K562 (cell line): ENCODE data around the gene NELL1. TPM values are rescaled to one million over a fixed set of nuclear protein-coding genes. Genes with fewer than 3 reads are reported as not detected.

Experiments
- ATAC-seq: fragments of 200-7000 bp; cut with Tn5 transposase; 3 replicates; pipeline ENCODE4 v1.9.1; 2020; ENCODE audit warnings: moderate library complexity
- BruUV-seq: library from RNA; stranded (reverse); fragments of 400-500 nt; replicated peaks from 2 replicates; lab custom pipeline; 2021; lab: Mats Ljungman, UMichigan
- CTCF ChIA-PET: fragments of 300-600 bp; formaldehyde crosslinking; extraction: SDS; loops from one replicate; lab custom pipeline; 2021; ENCODE audit warnings: low intra/inter-chr PET ratio; lab: Yijun Ruan, JAX
- POLR2A ChIA-PET: fragments of 300-600, 350-650 bp; sonication (Branson Sonifier 250); formaldehyde crosslinking; extraction: SDS; loops from one replicate; lab custom pipeline; 2021; ENCODE audit warnings: antibody characterized with exemption, inconsistent platforms; lab: Yijun Ruan, JAX
- DNase-seq, 4 experiments: peaks; one replicate each; pipeline versions ENCODE4 v3.0.0 to v3.0.0-alpha.2; 2011 to 2018; ENCODE audit warnings: low spot score in 3 of 4, mixed read lengths in 3 of 4; ENCODE audit errors: extremely low read depth in 1 of 4
- FAIRE-seq: peaks from 2 replicates; lab custom pipeline; 2011; peaks lifted over from hg19 to GRCh38; lab: Jason Lieb, UNC
- H2AFZ ChIP-seq: 2 replicates; pipeline ENCODE4 v1.6.0; 2011; ENCODE audit warnings: low read depth, low read length, control low read depth, inconsistent platforms
- H3K27ac ChIP-seq: fragments of 200-600 bp; 3 replicates; pipeline ENCODE4 v1.8.0; 2011; ENCODE audit warnings: low read depth, mild to moderate bottlenecking, control low read depth, inconsistent platforms, low read length, moderate library complexity, mixed read lengths; ENCODE audit errors: extremely low read depth
- H3K27me3 ChIP-seq, 2 experiments: fragments of 300-600 bp in 1 of 2; 2 replicates in 1 of 2; 3 replicates in 1 of 2; pipeline versions ENCODE4 v1.6.0 to v1.8.0; 2011; ENCODE audit warnings: inconsistent platforms in 2 of 2, low read length in 2 of 2, mild to moderate bottlenecking in 1 of 2, mixed read lengths in 1 of 2, moderate library complexity in 1 of 2; ENCODE audit not compliant: control insufficient read depth in 2 of 2, insufficient read depth in 2 of 2
- H3K36me3 ChIP-seq: fragments of 300-600 bp; 3 replicates; pipeline ENCODE4 v1.8.0; 2011; ENCODE audit warnings: mild to moderate bottlenecking, low read length, inconsistent platforms; ENCODE audit not compliant: control insufficient read depth, insufficient read depth
- H3K4me1 ChIP-seq, 2 experiments: fragments of 200-600 bp in 1 of 2; replicated peaks in 1 of 2; 2 replicates in 1 of 2; 3 replicates in 1 of 2; pipeline versions ENCODE4 v1.5.1 to v1.8.0; 2011; ENCODE audit warnings: inconsistent platforms in 2 of 2, low read length in 2 of 2, mild to moderate bottlenecking in 1 of 2, mixed read lengths in 1 of 2, moderate library complexity in 1 of 2; ENCODE audit not compliant: control insufficient read depth in 2 of 2, insufficient read depth in 2 of 2
- H3K4me2 ChIP-seq: 2 replicates; pipeline ENCODE4 v1.6.1; 2011; ENCODE audit warnings: low read length, control low read depth, inconsistent platforms, mixed read lengths; ENCODE audit not compliant: insufficient read depth
- H3K4me3 ChIP-seq: fragments of 200-600 bp; sonication (generic), shearing (Covaris generic); 2 replicates; pipeline ENCODE4 v1.5.1; 2016; ENCODE audit warnings: control low read depth, inconsistent platforms
- H3K79me2 ChIP-seq: fragments of 200-600 bp; 3 replicates; pipeline ENCODE4 v1.8.0; 2011; ENCODE audit warnings: low read length, inconsistent platforms; ENCODE audit not compliant: control insufficient read depth, insufficient read depth
- H3K9ac ChIP-seq, 2 experiments: 2 replicates each; pipeline versions ENCODE4 v1.6.0 to v1.6.1; 2011; ENCODE audit warnings: low read depth in 2 of 2, low read length in 2 of 2, control low read depth in 1 of 2, inconsistent platforms in 1 of 2, mild to moderate bottlenecking in 1 of 2, mixed read lengths in 1 of 2; ENCODE audit not compliant: insufficient read depth in 1 of 2
- H3K9me1 ChIP-seq: one replicate; pipeline ENCODE4 v1.6.0; 2011; ENCODE audit warnings: inconsistent platforms, mild to moderate bottlenecking, low read length, moderate library complexity; ENCODE audit not compliant: control insufficient read depth, insufficient read depth
- H3K9me3 ChIP-seq: replicated peaks from 2 replicates; pipeline ENCODE4 v1.5.1; 2011; ENCODE audit warnings: low read depth, low read length, inconsistent platforms; ENCODE audit not compliant: control insufficient read depth, insufficient read depth
- H4K20me1 ChIP-seq: replicated peaks from 2 replicates; pipeline ENCODE4 v1.6.1; 2011; ENCODE audit warnings: low read length, inconsistent platforms, mixed read lengths; ENCODE audit not compliant: control insufficient read depth, insufficient read depth
- C11orf30 ChIP-seq: fragments of 450-650 bp; IDR thresholded peaks from 2 replicates; pipeline ENCODE4 v1.6.1; 2016; ENCODE audit warnings: low read depth, mild to moderate bottlenecking
- COPS2 ChIP-seq: fragments of 450-650 bp; conservative IDR thresholded peaks from 2 replicates; pipeline ENCODE4 v1.6.1; 2016; ENCODE audit warnings: mild to moderate bottlenecking, moderate library complexity
- SMARCC2 ChIP-seq: fragments of 450-650 bp; IDR thresholded peaks from 2 replicates; pipeline ENCODE4 v1.6.1; 2017; ENCODE audit warnings: antibody characterized with exemption, moderate library complexity, mild to moderate bottlenecking, low read depth
- TRIM28 ChIP-seq: fragments of 450-650 bp; IDR thresholded peaks from 2 replicates; pipeline ENCODE4 v1.6.1; 2017
- ZNF707 ChIP-seq: fragments of 250-450 bp; sonication (Bioruptor Pico); conservative IDR thresholded peaks from 2 replicates; pipeline ENCODE4 v1.8.0; 2022; ENCODE audit warnings: inconsistent platforms, mild to moderate bottlenecking, moderate library complexity
- WGBS: fragments of 100-300 bp; shearing (Covaris generic); methylation state at CpG from one replicate; pipeline ENCODE4 v1.1.6; 2016; ENCODE audit warnings: low coverage, mixed read lengths; ENCODE audit not compliant: insufficient coverage; ENCODE audit errors: missing lambda C conversion rate; 5-methylcytosine and 5-hydroxymethylcytosine counted together
- in situ Hi-C: fragments of 300-500 bp; cut with MboI; formaldehyde crosslinking; loops from 4 replicates; pipeline ENCODE4 v1.15.0; 2018; ENCODE audit warnings: inconsistent platforms, mixed read lengths
- intact Hi-C: fragments of 100-400 bp; cut with micrococcal nuclease; formaldehyde crosslinking; loops from 2 replicates; pipeline ENCODE4 v1.14.2; 2022
- polyA plus RNA-seq, 8 experiments: library from polyadenylated mRNA; depleted of rRNA in 4 of 8; stranded (reverse) in 5 of 8; unstranded in 3 of 8; fragments of >200 nt; fragmentation: Nextera tagmentation in 2 of 8; fragmentation: Illumina TruSeq in 1 of 8; extraction: Ambion mirVana in 2 of 8; extraction: Trizol in 1 of 8; gene quantifications; 2 replicates each; pipeline versions ENCODE4 v1.2.1 to v1.2.3, GENCODE V29; 2011 to 2014; ENCODE audit warnings: inconsistent platforms in 1 of 8, missing spikeins in 1 of 8
- total RNA-seq, 7 experiments: library from RNA; depleted of rRNA in 6 of 7; stranded (reverse); fragments of >200 nt in 6 of 7; fragmentation: Illumina TruSeq in 2 of 7; extraction: Trizol in 2 of 7; gene quantifications; 2 replicates each; pipeline versions ENCODE4 v1.2.1 to v1.2.3, GENCODE V29; 2011 to 2021; ENCODE audit warnings: low replicate concordance in 1 of 7
- TF ChIP-seq, protein P1 (sequence below): fragments of 450-650 bp; IDR thresholded peaks from 2 replicates; pipeline ENCODE4 v1.6.1; 2018; ENCODE audit warnings: mild to moderate bottlenecking, low read depth; ENCODE audit not compliant: partially characterized antibody
- TF ChIP-seq, protein P2 (sequence below): sonication (generic); formaldehyde crosslinking; IDR thresholded peaks from 2 replicates; pipeline ENCODE4 v1.8.1; 2023; ENCODE audit warnings: mild to moderate bottlenecking, missing genetic modification reagents, moderate library complexity
- TF ChIP-seq, protein P3 (sequence below): fragments of 250-450 bp; sonication (Bioruptor Pico); IDR thresholded peaks from 2 replicates; pipeline ENCODE4 v1.8.0; 2021; ENCODE audit warnings: moderate library complexity, mild to moderate bottlenecking, inconsistent platforms
- TF ChIP-seq, protein P4 (sequence below): fragments of 250-450 bp; sonication (Bioruptor Pico); IDR thresholded peaks from 2 replicates; pipeline ENCODE4 v1.8.0; 2021; ENCODE audit warnings: mild to moderate bottlenecking, moderate library complexity

The NELL1 gene
- total and polyA plus RNA-seq, 9 of the 15 experiments (the other 6 are each of a cell fraction or from before 2014, with no cell fraction given): not detected

DNA sequence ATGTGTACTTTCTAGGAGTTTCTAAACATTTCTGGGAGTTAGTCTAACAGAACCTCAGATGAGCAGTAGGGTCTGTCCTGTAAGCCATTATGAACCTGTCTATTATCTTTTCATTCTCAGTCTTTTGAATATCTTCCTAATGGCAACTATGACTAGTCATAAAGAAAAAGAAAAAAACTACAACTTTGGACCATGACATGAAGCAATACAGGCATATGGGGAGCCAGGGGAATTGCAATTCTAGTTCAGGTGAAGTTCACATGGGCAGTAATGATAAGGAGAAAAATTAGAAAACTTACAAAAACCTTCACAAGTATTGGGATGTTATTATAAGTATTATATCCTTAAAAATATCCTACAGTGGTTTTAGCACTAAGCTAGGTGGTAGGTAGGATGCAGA is 874.5 kb downstream of the NELL1 start:
- Histone ChIP-seq H3K27ac (no peak overlapping the region), H3K27me3 (no peaks in the 10 kb centered on the region), H2AFZ (no peak overlapping the region), H3K9me1 (no peaks in the 10 kb centered on the region), H4K20me1 (no peaks in the 10 kb centered on the region), H3K4me2 (no peak overlapping the region), H3K9me3 (no peaks in the 10 kb centered on the region), H3K79me2 (no peaks in the 10 kb centered on the region), H3K9ac (no peak overlapping the region), H3K4me1 (no peaks in the 10 kb centered on the region), H3K36me3 (no peaks in the 10 kb centered on the region), H3K4me3 (no peak overlapping the region)
- intact Hi-C loops: no loop called here
- in situ Hi-C loops: no loop called here
- DNase-seq (no peak), ATAC-seq (no peak), FAIRE-seq (no peak)
- no TSS peak for BruUV-seq
- ChIA-PET CTCF (no interaction called here), POLR2A (no interaction called here)
- no peak for TF ChIP-seq ZNF707
- TF ChIP-seq TRIM28: no peak
- no peak for TF ChIP-seq SMARCC2
- TF ChIP-seq C11orf30: no peak
- TF ChIP-seq, protein P1, sequence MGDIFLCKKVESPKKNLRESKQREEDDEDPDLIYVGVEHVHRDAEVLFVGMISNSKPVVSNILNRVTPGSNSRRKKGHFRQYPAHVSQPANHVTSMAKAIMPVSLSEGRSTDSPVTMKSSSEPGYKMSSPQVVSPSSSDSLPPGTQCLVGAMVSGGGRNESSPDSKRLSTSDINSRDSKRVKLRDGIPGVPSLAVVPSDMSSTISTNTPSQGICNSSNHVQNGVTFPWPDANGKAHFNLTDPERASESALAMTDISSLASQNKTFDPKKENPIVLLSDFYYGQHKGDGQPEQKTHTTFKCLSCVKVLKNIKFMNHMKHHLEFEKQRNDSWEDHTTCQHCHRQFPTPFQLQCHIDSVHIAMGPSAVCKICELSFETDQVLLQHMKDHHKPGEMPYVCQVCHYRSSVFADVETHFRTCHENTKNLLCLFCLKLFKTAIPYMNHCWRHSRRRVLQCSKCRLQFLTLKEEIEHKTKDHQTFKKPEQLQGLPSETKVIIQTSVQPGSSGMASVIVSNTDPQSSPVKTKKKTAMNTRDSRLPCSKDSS: no peak

DNA sequence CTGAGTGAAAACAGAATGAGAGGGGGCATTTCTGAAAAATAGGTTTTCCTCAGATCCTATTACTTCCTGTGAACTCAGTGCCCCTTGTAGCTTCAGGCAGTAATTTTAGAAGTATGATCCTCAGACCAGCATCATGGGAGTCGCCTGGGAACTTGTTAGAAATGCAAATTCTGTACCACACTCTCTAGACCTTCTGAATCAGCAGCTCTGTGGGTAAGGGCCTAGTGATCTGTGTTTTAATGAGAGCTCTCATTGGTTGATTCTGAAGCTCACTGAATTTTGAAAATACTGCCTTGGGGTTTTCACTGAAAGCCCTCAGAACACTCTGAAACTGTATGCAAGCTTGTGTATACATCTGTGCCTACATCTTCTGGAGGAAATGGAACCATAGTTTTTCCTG is 876.3 kb downstream of the NELL1 start:
- CTCF ChIA-PET: no interaction called here
- Histone ChIP-seq H3K9me1 (no peaks in the 10 kb centered on the region), H2AFZ (no peak overlapping the region)

More for the DNA sequence above, 876.3 kb downstream of the NELL1 start:
- Histone ChIP-seq H3K4me3 (no peak overlapping the region), H3K36me3 (no peaks in the 10 kb centered on the region), H3K79me2 (no peaks in the 10 kb centered on the region), H3K9ac (no peak overlapping the region), H3K4me2 (no peak overlapping the region), H4K20me1 (no peaks in the 10 kb centered on the region), H3K27me3 (no peaks in the 10 kb centered on the region), H3K4me1 (no peaks in the 10 kb centered on the region), H3K27ac (no peak overlapping the region), H3K9me3 (no peaks in the 10 kb centered on the region)
- WGBS: 0% methylated on average over 1 of the region's 1 CpG
- intact Hi-C loops (no loop called here), in situ Hi-C loops (no loop called here)
- DNase-seq (no peak), FAIRE-seq (no peak), ATAC-seq (no peak)
- BruUV-seq: no TSS peak
- TF ChIP-seq, protein P2, sequence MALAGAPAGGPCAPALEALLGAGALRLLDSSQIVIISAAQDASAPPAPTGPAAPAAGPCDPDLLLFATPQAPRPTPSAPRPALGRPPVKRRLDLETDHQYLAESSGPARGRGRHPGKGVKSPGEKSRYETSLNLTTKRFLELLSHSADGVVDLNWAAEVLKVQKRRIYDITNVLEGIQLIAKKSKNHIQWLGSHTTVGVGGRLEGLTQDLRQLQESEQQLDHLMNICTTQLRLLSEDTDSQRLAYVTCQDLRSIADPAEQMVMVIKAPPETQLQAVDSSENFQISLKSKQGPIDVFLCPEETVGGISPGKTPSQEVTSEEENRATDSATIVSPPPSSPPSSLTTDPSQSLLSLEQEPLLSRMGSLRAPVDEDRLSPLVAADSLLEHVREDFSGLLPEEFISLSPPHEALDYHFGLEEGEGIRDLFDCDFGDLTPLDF (CRISPR knock-in tag): no peak
- TF ChIP-seq, protein P3, sequence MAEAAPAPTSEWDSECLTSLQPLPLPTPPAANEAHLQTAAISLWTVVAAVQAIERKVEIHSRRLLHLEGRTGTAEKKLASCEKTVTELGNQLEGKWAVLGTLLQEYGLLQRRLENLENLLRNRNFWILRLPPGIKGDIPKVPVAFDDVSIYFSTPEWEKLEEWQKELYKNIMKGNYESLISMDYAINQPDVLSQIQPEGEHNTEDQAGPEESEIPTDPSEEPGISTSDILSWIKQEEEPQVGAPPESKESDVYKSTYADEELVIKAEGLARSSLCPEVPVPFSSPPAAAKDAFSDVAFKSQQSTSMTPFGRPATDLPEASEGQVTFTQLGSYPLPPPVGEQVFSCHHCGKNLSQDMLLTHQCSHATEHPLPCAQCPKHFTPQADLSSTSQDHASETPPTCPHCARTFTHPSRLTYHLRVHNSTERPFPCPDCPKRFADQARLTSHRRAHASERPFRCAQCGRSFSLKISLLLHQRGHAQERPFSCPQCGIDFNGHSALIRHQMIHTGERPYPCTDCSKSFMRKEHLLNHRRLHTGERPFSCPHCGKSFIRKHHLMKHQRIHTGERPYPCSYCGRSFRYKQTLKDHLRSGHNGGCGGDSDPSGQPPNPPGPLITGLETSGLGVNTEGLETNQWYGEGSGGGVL (CRISPR knock-in tag): no peak
- TF ChIP-seq, protein P4, sequence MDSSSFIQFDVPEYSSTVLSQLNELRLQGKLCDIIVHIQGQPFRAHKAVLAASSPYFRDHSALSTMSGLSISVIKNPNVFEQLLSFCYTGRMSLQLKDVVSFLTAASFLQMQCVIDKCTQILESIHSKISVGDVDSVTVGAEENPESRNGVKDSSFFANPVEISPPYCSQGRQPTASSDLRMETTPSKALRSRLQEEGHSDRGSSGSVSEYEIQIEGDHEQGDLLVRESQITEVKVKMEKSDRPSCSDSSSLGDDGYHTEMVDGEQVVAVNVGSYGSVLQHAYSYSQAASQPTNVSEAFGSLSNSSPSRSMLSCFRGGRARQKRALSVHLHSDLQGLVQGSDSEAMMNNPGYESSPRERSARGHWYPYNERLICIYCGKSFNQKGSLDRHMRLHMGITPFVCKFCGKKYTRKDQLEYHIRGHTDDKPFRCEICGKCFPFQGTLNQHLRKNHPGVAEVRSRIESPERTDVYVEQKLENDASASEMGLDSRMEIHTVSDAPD (CRISPR knock-in tag): no peak
- TF ChIP-seq COPS2: no peak
- POLR2A ChIA-PET: no interaction called here
